K562 (cell line): ENCODE data around the gene POLR3E. TPM values are rescaled to one million over a fixed set of nuclear protein-coding genes. Genes with fewer than 3 reads are reported as not detected.

ENCODE experiments used
- BRD4 ChIP-seq: fragments of 200-600 bp; sonication (generic); IDR thresholded peaks from 2 replicates; pipeline ENCODE4 v1.6.1; 2017; ENCODE audit warnings: inconsistent platforms
- BRF1 ChIP-seq: IDR thresholded peaks from 3 replicates; pipeline ENCODE4 v1.6.1; 2011; ENCODE audit warnings: borderline replicate concordance, mild to moderate bottlenecking; ENCODE audit not compliant: insufficient read length; ENCODE audit errors: extremely low read depth
- E2F6 ChIP-seq, 2 experiments: IDR thresholded peaks; 2 replicates each; pipeline ENCODE4 v1.6.1; 2011; ENCODE audit warnings: borderline replicate concordance in 1 of 2, control low read depth in 1 of 2, low read depth in 1 of 2, low read length in 1 of 2, mild to moderate bottlenecking in 1 of 2, mixed read lengths in 1 of 2, moderate library complexity in 1 of 2; ENCODE audit not compliant: insufficient read depth in 1 of 2, insufficient read length in 1 of 2, poor library complexity in 1 of 2, severe bottlenecking in 1 of 2; ENCODE audit errors: extremely low read depth in 1 of 2
- FOXK1 ChIP-seq: sonication (generic); formaldehyde crosslinking; IDR thresholded peaks from 2 replicates; pipeline ENCODE4 v1.8.0; 2022; ENCODE audit warnings: missing genetic modification reagents, mild to moderate bottlenecking, borderline replicate concordance
- HDAC1 ChIP-seq, 2 experiments: fragments of 450-650 bp; IDR thresholded peaks; 2 replicates each; pipeline ENCODE4 v1.6.1; 2016 to 2017; ENCODE audit warnings: inconsistent platforms in 1 of 2, mild to moderate bottlenecking in 1 of 2, moderate library complexity in 1 of 2
- IFI16 ChIP-seq: fragments of 250-450 bp; sonication (Bioruptor Pico); IDR thresholded peaks from 2 replicates; pipeline ENCODE4 v2.1.2; 2022; ENCODE audit warnings: mild to moderate bottlenecking, inconsistent platforms
- KDM2B ChIP-seq: fragments of 250-450 bp; sonication (Bioruptor Pico); IDR thresholded peaks from 2 replicates; pipeline ENCODE4 v1.8.0; 2021; ENCODE audit warnings: mild to moderate bottlenecking, moderate library complexity
- KLF6 ChIP-seq: fragments of 250-450 bp; sonication (Bioruptor Pico); IDR thresholded peaks from 2 replicates; pipeline ENCODE4 v1.4.0; 2020; ENCODE audit warnings: mild to moderate bottlenecking, moderate library complexity, borderline replicate concordance
- MAX ChIP-seq: sonication (generic); formaldehyde crosslinking; IDR thresholded peaks from 2 replicates; pipeline ENCODE4 v1.9.0; 2022; ENCODE audit warnings: mild to moderate bottlenecking, missing genetic modification reagents
- NFIC ChIP-seq: fragments of 450-650 bp; IDR thresholded peaks from 2 replicates; pipeline ENCODE4 v1.6.1; 2017; ENCODE audit warnings: mild to moderate bottlenecking, inconsistent platforms
- NFYB ChIP-seq: IDR thresholded peaks from 2 replicates; pipeline ENCODE4 v1.6.1; 2011; ENCODE audit warnings: mild to moderate bottlenecking, moderate library complexity; ENCODE audit not compliant: insufficient read length; ENCODE audit errors: extremely low read depth
- NRF1 ChIP-seq, 2 experiments: fragments of 450-650 bp; IDR thresholded peaks in 1 of 2; conservative IDR thresholded peaks in 1 of 2; 2 replicates each; pipeline ENCODE4 v1.6.1; 2014; ENCODE audit warnings: mild to moderate bottlenecking in 2 of 2
- PCBP1 ChIP-seq: fragments of 200-400 bp; formaldehyde crosslinking; IDR thresholded peaks from 2 replicates; pipeline ENCODE4 v1.6.1; 2018; ENCODE audit warnings: mild to moderate bottlenecking, low read depth, low read length; ENCODE audit not compliant: poor library complexity, severe bottlenecking
- RAD21 ChIP-seq, 2 experiments: fragments of 250-450 bp in 1 of 2; fragments of 450-650 bp in 1 of 2; sonication (Bioruptor Pico) in 1 of 2; formaldehyde crosslinking in 1 of 2; IDR thresholded peaks in 1 of 2; conservative IDR thresholded peaks in 1 of 2; 2 replicates each; pipeline versions ENCODE4 v1.4.0 to v1.8.0; 2020 to 2022; ENCODE audit warnings: mild to moderate bottlenecking in 2 of 2, moderate library complexity in 1 of 2
- SAP30 ChIP-seq: fragments of 200-600 bp; sonication (generic); IDR thresholded peaks from 2 replicates; pipeline ENCODE4 v1.6.1; 2012; ENCODE audit warnings: borderline replicate concordance, low read depth, mild to moderate bottlenecking, moderate library complexity, low read length, control low read depth, inconsistent platforms; ENCODE audit not compliant: insufficient read depth, poor library complexity, severe bottlenecking
- SREBF2 ChIP-seq: sonication (generic); formaldehyde crosslinking; IDR thresholded peaks from 2 replicates; pipeline ENCODE4 v1.4.0; 2020; ENCODE audit warnings: mild to moderate bottlenecking, missing genetic modification reagents
- ZFP1 ChIP-seq: fragments of 450-650 bp; formaldehyde crosslinking; IDR thresholded peaks from 2 replicates; pipeline ENCODE4 v1.4.0; 2020; ENCODE audit warnings: mild to moderate bottlenecking, mixed read lengths
- ZFX ChIP-seq: sonication (generic); formaldehyde crosslinking; IDR thresholded peaks from 2 replicates; pipeline ENCODE4 v1.8.0; 2022; ENCODE audit warnings: mild to moderate bottlenecking, missing genetic modification reagents, moderate library complexity
- ZNF197 ChIP-seq: fragments of 200-800 bp; sonication (Bioruptor generic); IDR thresholded peaks from 2 replicates; pipeline ENCODE4 v1.6.1; 2016; ENCODE audit warnings: low read depth, missing genetic modification characterization, missing compliant biosample characterization
- polyA plus RNA-seq, 8 experiments: library from polyadenylated mRNA; depleted of rRNA in 4 of 8; stranded (reverse) in 5 of 8; unstranded in 3 of 8; fragments of >200 nt; fragmentation: Nextera tagmentation in 2 of 8; fragmentation: Illumina TruSeq in 1 of 8; extraction: Ambion mirVana in 2 of 8; extraction: Trizol in 1 of 8; gene quantifications; 2 replicates each; pipeline versions ENCODE4 v1.2.1 to v1.2.3, GENCODE V29; 2011 to 2014; ENCODE audit warnings: inconsistent platforms in 1 of 8, missing spikeins in 1 of 8
- total RNA-seq, 7 experiments: library from RNA; depleted of rRNA in 6 of 7; stranded (reverse); fragments of >200 nt in 6 of 7; fragmentation: Illumina TruSeq in 2 of 7; extraction: Trizol in 2 of 7; gene quantifications; 2 replicates each; pipeline versions ENCODE4 v1.2.1 to v1.2.3, GENCODE V29; 2011 to 2021; ENCODE audit warnings: low replicate concordance in 1 of 7
- TF ChIP-seq, protein P1 (sequence below): IDR thresholded peaks from 2 replicates; pipeline ENCODE4 v1.6.1; 2011; ENCODE audit warnings: borderline replicate concordance, low read depth, mild to moderate bottlenecking, moderate library complexity, low read length; ENCODE audit not compliant: insufficient read depth, poor library complexity, severe bottlenecking
- TF ChIP-seq, protein P2 (sequence below): fragments of 450-650 bp; IDR thresholded peaks from 2 replicates; pipeline ENCODE4 v1.6.1; 2016; ENCODE audit warnings: low read depth, mild to moderate bottlenecking, moderate library complexity

Gene POLR3E
- total and polyA plus RNA-seq, 9 of the 15 experiments (the other 6 are each of a cell fraction or from before 2014, with no cell fraction given), result 17.7 to 151 (median 82.6) TPM

- TF ChIP-seq KDM2B (CRISPR knock-in tag), result no peak
- TF ChIP-seq, protein P1, sequence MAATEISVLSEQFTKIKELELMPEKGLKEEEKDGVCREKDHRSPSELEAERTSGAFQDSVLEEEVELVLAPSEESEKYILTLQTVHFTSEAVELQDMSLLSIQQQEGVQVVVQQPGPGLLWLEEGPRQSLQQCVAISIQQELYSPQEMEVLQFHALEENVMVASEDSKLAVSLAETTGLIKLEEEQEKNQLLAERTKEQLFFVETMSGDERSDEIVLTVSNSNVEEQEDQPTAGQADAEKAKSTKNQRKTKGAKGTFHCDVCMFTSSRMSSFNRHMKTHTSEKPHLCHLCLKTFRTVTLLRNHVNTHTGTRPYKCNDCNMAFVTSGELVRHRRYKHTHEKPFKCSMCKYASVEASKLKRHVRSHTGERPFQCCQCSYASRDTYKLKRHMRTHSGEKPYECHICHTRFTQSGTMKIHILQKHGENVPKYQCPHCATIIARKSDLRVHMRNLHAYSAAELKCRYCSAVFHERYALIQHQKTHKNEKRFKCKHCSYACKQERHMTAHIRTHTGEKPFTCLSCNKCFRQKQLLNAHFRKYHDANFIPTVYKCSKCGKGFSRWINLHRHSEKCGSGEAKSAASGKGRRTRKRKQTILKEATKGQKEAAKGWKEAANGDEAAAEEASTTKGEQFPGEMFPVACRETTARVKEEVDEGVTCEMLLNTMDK, result no peak
- no peak; the same call in 1 of the 2 replicates for TF ChIP-seq BRD4
- 0 out of 4 replicates have a peak, but pooled peaks of 1 of the 2 experiments have one; percentile 49 for TF ChIP-seq HDAC1 (IDR thresholded peaks at IDR 0.05)
- TF ChIP-seq NFIC, result 0 out of 2 replicates have a peak, but pooled peaks have one; percentile 22
- TF ChIP-seq NRF1 (conservative IDR thresholded peaks at IDR 0.05 in 1 of 2, IDR thresholded peaks at IDR 0.05 in 1 of 2), result peak in 1 of 2 experiments; percentile 36; a peak in 2 of 4 replicates
- peak; percentile 91 for TF ChIP-seq PCBP1
- no peak for TF ChIP-seq IFI16
- TF ChIP-seq RAD21 (CRISPR knock-in tag; conservative IDR thresholded peaks at IDR 0.05 in 1 of 2, IDR thresholded peaks at IDR 0.05 in 1 of 2), result no peak
- no peak for TF ChIP-seq KLF6 (CRISPR knock-in tag)
- no peak for TF ChIP-seq BRF1
- peak; percentile 43 to 67 for TF ChIP-seq E2F6 (IDR thresholded peaks at IDR 0.05; ENCODE audit: borderline replicate concordance in 1 of 2, extremely low read depth in 1 of 2, insufficient read depth in 1 of 2, insufficient read length in 1 of 2, low read depth in 1 of 2, low read length in 1 of 2, poor library complexity in 1 of 2, severe bottlenecking in 1 of 2)
- TF ChIP-seq SAP30, result peak; percentile 57
- no peak for TF ChIP-seq ZFP1 (CRISPR knock-in tag)
- no peak for TF ChIP-seq NFYB
- peak; percentile 76 for TF ChIP-seq MAX (CRISPR knock-in tag)
- no peak for TF ChIP-seq ZNF197 (CRISPR knock-in tag)
- TF ChIP-seq ZFX (CRISPR knock-in tag), result peak; percentile 74
- TF ChIP-seq, protein P2, sequence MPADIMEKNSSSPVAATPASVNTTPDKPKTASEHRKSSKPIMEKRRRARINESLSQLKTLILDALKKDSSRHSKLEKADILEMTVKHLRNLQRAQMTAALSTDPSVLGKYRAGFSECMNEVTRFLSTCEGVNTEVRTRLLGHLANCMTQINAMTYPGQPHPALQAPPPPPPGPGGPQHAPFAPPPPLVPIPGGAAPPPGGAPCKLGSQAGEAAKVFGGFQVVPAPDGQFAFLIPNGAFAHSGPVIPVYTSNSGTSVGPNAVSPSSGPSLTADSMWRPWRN, result no peak
- TF ChIP-seq SREBF2, result no peak
- TF ChIP-seq FOXK1 (CRISPR knock-in tag), result no peak
- TF ChIP-seq, all 486 proteins: peak for 28
Measured at GRCh38 chr16:22373662-22374310, 76.6 kb downstream of the POLR3E start (continued).
